ENCODE measurements around the gene GSE1. TPM values are rescaled to one million over a fixed set of nuclear protein-coding genes. Genes with fewer than 3 reads are reported as not detected.

The GSE1 gene
- total RNA-seq, 4 donors from 2014 or later, result 57.1 to 208 (median 90.5) TPM

DNA sequence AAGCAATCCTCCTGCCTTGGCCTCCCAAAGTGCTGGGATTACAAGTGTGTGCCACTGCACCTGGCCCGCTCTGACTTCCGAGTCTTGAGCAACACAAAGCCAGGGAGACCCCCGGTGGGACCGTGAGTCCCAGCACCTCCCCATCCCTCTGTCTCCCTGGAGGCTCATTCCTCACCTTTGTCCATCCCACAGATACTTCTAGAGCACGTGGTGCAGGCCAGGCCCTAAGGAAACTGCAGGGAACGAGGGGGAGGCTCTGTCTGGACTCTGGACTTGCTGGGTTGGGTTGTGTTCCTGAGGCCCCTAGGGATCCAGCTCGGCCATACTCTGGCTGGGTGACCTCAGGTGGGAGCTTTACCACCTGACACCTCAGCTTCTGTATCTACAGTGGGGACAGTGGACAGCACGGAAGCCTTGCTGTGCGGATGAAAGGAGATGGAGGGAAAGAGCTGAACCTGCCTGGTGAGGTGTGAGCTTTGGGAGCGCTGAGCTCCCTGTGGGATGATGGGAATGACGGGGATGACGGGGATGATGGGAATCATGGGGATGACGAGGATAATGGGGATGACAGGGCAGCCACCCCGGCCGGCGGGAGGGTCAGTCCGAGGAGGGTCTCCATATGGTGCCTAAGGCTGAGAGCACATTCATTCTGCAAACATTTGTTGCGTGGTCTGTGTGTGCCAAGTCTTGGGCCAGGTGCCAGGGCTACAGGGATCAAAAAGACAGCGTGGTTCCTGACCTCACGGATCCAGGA is 111.2 kb downstream of the GSE1 start:
- TF ChIP-seq, protein P1, sequence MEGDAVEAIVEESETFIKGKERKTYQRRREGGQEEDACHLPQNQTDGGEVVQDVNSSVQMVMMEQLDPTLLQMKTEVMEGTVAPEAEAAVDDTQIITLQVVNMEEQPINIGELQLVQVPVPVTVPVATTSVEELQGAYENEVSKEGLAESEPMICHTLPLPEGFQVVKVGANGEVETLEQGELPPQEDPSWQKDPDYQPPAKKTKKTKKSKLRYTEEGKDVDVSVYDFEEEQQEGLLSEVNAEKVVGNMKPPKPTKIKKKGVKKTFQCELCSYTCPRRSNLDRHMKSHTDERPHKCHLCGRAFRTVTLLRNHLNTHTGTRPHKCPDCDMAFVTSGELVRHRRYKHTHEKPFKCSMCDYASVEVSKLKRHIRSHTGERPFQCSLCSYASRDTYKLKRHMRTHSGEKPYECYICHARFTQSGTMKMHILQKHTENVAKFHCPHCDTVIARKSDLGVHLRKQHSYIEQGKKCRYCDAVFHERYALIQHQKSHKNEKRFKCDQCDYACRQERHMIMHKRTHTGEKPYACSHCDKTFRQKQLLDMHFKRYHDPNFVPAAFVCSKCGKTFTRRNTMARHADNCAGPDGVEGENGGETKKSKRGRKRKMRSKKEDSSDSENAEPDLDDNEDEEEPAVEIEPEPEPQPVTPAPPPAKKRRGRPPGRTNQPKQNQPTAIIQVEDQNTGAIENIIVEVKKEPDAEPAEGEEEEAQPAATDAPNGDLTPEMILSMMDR (IDR thresholded peaks at IDR 0.05; ENCODE audit: low read depth), result no peak

DNA sequence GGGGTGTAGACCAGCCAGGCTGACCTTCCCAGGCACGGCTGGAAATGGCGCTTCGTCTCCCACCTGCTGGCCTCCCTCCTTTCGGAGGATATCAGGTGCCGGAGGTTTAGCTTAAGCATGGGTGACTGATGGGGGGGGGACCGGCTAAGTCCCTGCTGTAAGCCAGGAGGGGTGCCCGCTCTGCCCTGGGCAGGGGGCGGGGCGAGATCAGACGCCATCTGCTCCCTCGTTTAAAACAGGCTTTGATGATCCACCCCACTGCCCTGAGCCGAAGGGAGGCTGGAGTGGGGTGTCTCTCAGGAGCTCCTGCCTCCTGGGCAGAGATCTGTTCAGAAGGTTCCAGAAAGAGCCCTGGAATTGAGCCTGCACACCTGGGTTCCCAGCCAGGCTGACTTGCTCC is 111.8 kb downstream of the GSE1 start:
- TF ChIP-seq, protein P1 (IDR thresholded peaks at IDR 0.05; ENCODE audit: low read depth), result no peak

Small RNA genes within 50 kb of the gene (small RNA-seq; reads per million reads assigned to genes)
- not detected for gene RN7SL381P

Other genes with a start within 250 kb of the GSE1 start
- gene GINS2, start 75.6 kb downstream of the GSE1 start, total RNA-seq, result under 1 TPM in 2 of 4 donors, not detected in 2; 0.22 to 0.68 TPM
- gene C16orf74, start 137.8 kb downstream of the GSE1 start, total RNA-seq, result 1 to 10 TPM in 3 of 4 donors, not detected in 1; 1.5 to 6.2 (median 1.7) TPM
- 10 to 100 TPM; 14.1 to 63.1 (median 21.8) TPM for gene EMC8, start 186.2 kb downstream of the GSE1 start, total RNA-seq
- 100 to 1,000 TPM; 434 to 580 (median 493) TPM for gene COX4I1, start 186.4 kb downstream of the GSE1 start, total RNA-seq

Measured in subcutaneous adipose tissue (tissue), 4 donors.